LNCaP clone FGC (cell line): ENCODE data around the gene RASSF1.
"Not testable (repeated sequence)": the region's sequence is repeated elsewhere in the genome, so short reads cannot be mapped to it uniquely, and the experiment has no call there.

Source experiments
- DNase-seq: peaks from one replicate; pipeline ENCODE4 v3.0.0-alpha.2; 2011; ENCODE audit warnings: low read depth
- H3K4me3 ChIP-seq: 2 replicates; pipeline ENCODE4 v1.5.1; 2011; ENCODE audit warnings: mild to moderate bottlenecking, low read depth, low read length, control low read depth
- TF ChIP-seq, protein P1 (sequence below): IDR thresholded peaks from 2 replicates; pipeline ENCODE4 v1.5.1; 2012; ENCODE audit warnings: mild to moderate bottlenecking; ENCODE audit not compliant: control insufficient read depth, insufficient read depth; ENCODE audit errors: extremely low read depth

RASSF1 gene

DNA sequence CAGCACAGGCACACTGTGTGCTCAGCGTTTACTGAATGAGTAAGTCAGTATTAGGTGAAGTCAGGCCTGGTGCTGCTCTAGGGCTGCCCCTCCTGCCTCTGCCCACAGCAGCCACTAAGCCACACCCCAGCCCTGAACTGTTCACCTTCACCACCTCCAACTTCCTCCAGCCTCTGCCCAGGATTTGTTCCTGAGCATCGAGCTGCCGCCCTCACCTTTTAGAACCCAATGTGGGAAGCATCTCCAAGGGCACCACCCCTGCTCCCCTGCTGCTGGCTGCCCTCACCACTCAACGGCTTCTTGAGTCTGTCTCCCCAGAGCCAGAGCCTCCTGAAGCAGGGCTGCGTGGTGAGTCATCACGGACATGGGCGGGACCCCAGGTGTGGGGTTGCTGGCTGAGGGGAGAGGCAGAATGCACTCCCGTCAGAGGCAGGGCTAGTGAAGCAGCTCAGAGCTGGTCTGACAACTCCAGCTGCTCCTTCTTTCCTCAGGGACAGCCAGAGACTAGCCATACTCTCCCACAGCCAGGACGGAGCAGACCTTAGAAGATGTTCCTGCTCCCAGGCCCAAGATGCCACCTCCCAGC lies 23.9 kb downstream of the RASSF1 start:
- no peak overlapping the region for H3K4me3 ChIP-seq
- TF ChIP-seq, protein P1, sequence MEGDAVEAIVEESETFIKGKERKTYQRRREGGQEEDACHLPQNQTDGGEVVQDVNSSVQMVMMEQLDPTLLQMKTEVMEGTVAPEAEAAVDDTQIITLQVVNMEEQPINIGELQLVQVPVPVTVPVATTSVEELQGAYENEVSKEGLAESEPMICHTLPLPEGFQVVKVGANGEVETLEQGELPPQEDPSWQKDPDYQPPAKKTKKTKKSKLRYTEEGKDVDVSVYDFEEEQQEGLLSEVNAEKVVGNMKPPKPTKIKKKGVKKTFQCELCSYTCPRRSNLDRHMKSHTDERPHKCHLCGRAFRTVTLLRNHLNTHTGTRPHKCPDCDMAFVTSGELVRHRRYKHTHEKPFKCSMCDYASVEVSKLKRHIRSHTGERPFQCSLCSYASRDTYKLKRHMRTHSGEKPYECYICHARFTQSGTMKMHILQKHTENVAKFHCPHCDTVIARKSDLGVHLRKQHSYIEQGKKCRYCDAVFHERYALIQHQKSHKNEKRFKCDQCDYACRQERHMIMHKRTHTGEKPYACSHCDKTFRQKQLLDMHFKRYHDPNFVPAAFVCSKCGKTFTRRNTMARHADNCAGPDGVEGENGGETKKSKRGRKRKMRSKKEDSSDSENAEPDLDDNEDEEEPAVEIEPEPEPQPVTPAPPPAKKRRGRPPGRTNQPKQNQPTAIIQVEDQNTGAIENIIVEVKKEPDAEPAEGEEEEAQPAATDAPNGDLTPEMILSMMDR: no peak
- DNase-seq: no peak

DNA sequence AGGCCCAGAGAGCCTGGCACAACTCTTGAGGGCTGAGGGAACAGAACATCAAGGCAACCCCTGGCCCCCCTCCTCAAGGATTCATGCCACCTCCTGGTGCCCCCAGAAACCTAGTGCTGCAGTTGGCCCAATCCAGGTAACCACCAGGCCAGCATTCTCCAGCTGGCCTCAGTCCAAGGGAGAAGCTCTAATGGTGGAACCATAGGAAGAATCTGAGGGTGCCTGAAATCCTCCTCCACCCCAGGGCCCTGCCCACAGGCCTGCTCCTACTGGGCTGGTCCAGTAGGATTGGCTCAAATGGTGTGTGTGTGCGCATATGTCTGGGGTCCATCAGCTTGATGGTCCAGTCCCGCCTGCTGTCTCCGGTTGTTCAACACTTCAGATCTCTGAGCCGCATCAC lies 25.8 kb downstream of the RASSF1 start:
- TF ChIP-seq, protein P1: no peak
- H3K4me3 ChIP-seq: no peak overlapping the region
- DNase-seq: no peak

DNA sequence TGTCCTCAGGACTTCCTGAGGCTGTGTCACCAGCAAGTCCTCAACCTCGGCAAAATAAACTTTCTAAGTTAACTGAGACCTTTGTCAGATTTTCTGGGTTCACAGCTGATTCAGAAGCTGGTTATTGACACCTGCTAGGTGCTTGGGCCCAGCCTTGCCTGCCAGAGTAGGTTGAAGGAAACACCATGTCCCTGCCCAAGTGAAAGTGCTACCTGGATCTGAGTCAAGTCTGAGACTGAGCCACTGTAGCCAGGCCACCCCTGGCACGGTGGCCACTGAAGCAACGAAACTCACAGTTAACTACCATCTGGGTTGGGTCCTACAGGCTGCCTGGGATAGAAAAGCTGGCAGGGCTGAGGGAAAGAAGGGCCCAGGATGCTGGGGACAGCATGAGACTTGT lies 26.3 kb downstream of the RASSF1 start:
- TF ChIP-seq, protein P1: no peak
- no peak for DNase-seq
- no peak overlapping the region for H3K4me3 ChIP-seq

DNA sequence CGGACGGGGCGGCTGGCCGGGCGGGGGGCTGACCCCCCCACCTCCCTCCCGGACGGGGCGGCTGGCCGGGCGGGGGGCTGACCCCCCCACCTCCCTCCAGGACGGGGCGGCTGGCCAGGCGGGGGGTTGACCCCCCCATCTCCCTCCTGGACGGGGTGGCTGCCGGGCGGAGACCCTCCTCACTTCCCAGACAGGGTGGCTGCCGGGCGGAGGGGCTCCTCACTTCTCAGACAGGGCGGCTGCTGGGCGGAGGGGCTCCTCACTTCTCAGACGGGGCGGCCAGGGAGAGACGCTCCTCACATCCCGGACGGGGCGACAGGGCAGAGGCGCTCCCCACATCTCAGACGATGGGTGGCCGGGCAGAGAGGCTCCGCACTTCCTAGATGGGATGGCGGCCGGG lies 28.6 kb downstream of the RASSF1 start:
- not testable (repeated sequence) for DNase-seq, H3K4me3 ChIP-seq

DNA sequence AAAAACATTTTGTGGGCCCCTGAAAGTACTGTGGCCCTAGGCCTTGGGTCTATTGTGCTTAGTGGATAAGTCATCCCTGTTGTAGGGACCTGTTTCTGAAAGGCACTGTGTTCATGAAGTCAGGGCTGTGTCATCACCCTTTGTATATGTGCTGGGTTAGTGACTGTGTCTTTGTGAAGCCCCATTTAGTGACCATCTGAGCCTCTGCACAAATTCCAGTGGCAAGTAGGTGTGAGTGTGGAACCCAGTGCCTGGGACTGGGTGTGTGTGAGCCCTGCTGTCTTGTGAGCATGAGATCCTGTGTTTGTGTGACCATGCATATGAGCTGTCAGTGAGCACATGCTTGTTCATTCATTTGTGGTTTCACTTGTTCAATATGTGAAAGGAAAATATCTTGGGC lies 36.0 kb downstream of the RASSF1 start:
- no peak for DNase-seq
- H3K4me3 ChIP-seq: no peak overlapping the region
- TF ChIP-seq, protein P1: no peak

DNA sequence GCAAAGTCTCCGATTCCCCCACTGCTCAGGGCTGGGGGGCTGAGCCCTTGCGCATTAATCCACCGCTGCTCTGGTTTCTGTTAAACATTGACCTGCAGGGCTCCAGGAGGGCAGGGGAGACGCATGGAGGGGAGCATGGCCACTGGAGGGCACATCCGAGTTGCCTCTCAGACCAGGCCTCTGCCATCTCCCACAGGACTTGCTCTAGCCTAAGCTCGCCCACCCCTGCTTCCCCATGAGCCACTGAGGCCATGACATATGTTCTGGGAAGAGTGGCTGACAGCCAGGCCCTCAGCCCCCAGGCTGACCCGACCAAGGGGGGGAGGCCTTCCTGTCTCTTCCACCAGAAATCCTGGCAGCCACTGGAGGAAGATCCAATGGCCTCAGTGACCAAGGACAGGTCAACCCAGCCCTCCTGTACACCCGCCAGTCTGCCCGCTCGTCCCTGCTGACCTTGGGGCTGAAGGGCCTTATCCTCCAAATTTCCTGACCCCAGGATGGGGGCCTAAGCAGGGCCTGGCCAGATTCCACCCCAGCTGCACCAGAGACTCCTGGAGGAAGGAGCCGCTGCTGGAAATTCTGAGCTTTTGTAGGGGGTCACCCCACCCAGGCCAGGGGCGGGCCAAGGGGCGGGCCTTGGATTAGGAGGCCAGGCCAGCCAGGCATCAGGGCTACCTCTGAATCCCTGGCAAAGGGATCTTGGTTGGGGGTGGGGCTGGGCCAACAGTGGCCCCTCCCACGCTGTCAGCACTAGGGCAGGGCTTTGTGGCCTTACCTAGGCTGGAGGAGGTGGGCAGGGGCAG lies 37.4 kb downstream of the RASSF1 start, which contains the start of gene HYAL1:
Gene HYAL1 (minus strand): TSS at position 562 of the 803 bp plus-strand sequence. CDS start 618 bp downstream, outside the sequence.
- no peak within 1 kb of the TSS for H3K4me3 ChIP-seq
- DNase-seq: no peak
- TF ChIP-seq, protein P1: no peak

DNA sequence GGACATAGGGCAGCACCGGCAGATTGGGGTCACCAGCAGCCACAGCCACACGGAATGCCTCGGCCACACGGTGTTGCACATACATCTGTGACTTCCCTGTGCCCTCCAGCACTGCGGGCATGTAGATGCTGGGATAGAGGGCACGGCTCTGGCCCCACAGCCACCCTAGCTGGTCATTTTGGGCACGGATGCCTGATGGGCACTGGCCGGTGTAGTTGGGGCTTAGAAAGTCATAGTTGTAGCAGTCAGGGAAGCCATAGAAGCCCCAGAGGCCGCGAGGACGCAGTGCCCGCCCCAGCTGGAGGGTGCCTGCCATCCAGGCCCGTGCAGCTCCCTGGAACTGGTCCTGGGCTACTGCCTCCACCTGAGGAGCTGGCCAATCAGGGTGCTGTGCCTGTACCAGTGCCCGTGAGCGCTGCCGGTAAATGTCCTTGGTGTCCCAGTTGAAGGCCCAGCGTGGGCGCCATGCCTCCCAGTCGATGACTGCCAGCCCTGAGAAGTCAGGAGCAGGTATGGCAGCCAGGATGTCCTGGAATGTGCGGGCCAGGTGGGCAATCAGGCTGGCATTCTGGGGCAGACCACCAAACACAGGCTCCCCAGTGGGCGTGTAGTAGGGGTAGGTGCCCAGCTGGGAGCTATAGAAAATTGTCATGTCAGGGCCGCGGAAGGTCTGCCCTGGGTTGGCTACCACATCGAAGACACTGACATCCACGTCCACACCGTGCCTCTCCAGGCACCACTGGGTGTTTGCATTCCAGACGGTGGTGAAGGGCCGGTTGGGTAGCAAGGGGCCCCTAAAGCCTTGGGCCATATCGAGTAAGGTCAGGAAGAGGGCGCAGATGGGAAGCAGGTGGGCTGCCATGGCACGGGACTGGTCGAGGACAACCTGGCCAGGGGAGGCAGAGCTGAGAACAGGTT lies 38.3 kb downstream of the RASSF1 start:
- no peak for DNase-seq
- TF ChIP-seq, protein P1: no peak
- H3K4me3 ChIP-seq: no peak overlapping the region
